Keratinocyte (primary cell): ENCODE data around the gene MANBA. TPM values are rescaled to one million over a fixed set of nuclear protein-coding genes. Genes with fewer than 3 reads are reported as not detected.

ENCODE experiments used
- DNase-seq: peaks from one replicate; pipeline ENCODE4 v3.0.0-alpha.2; 2011; ENCODE audit warnings: low read depth, missing footprints, low spot score
- FAIRE-seq: peaks from 2 replicates; lab custom pipeline; 2011; peaks lifted over from hg19 to GRCh38; lab: Jason Lieb, UNC
- H2AFZ ChIP-seq: 2 replicates; pipeline ENCODE4 v1.6.0; 2012; ENCODE audit warnings: low read length, control low read depth, inconsistent platforms; ENCODE audit not compliant: control insufficient read depth
- H3K27ac ChIP-seq: 2 replicates; pipeline ENCODE4 v1.5.1; 2011; ENCODE audit warnings: low read length; ENCODE audit not compliant: control insufficient read depth, insufficient read depth
- H3K27me3 ChIP-seq: 3 replicates; pipeline ENCODE4 v1.6.0; 2011; ENCODE audit warnings: low read length; ENCODE audit not compliant: control insufficient read depth, insufficient read depth; ENCODE audit errors: extremely low read depth
- H3K36me3 ChIP-seq, 2 experiments: 2 replicates in 1 of 2; 3 replicates in 1 of 2; pipeline ENCODE4 v1.5.1; 2011; ENCODE audit warnings: low read length in 2 of 2, mild to moderate bottlenecking in 1 of 2; ENCODE audit not compliant: control insufficient read depth in 2 of 2, insufficient read depth in 2 of 2; ENCODE audit errors: extremely low read depth in 1 of 2
- H3K4me1 ChIP-seq: 3 replicates; pipeline ENCODE4 v1.5.1; 2011; ENCODE audit warnings: low read length; ENCODE audit not compliant: control insufficient read depth, insufficient read depth; ENCODE audit errors: extremely low read depth
- H3K4me2 ChIP-seq: 3 replicates; pipeline ENCODE4 v1.6.0; 2011; ENCODE audit warnings: low read depth, low read length; ENCODE audit not compliant: control insufficient read depth, insufficient read depth; ENCODE audit errors: extremely low read depth
- H3K4me3 ChIP-seq, 3 experiments: fragments of 200-600 bp in 1 of 3; sonication (generic) in 1 of 3; 2 replicates in 2 of 3; 3 replicates in 1 of 3; pipeline ENCODE4 v1.5.1; 2011 to 2016; ENCODE audit warnings: low read length in 3 of 3, mild to moderate bottlenecking in 3 of 3, control low read depth in 2 of 3, inconsistent platforms in 1 of 3, low read depth in 1 of 3, mixed read lengths in 1 of 3, mixed run types in 1 of 3, moderate library complexity in 1 of 3; ENCODE audit not compliant: control insufficient read depth in 2 of 3, insufficient read depth in 2 of 3; ENCODE audit errors: extremely low read depth in 1 of 3
- H3K79me2 ChIP-seq: 2 replicates; pipeline ENCODE4 v1.6.0; 2012; ENCODE audit warnings: low read length; ENCODE audit not compliant: control insufficient read depth, insufficient read depth
- H3K9ac ChIP-seq: 3 replicates; pipeline ENCODE4 v1.6.0; 2011; ENCODE audit warnings: low read length; ENCODE audit not compliant: control insufficient read depth, insufficient read depth; ENCODE audit errors: extremely low read depth
- H3K9me1 ChIP-seq: 3 replicates; pipeline ENCODE4 v1.6.0; 2011; ENCODE audit warnings: low read length; ENCODE audit not compliant: control insufficient read depth, insufficient read depth; ENCODE audit errors: extremely low read depth
- H3K9me3 ChIP-seq: 2 replicates; pipeline ENCODE4 v1.5.1; 2012; ENCODE audit warnings: low read depth, low read length; ENCODE audit not compliant: control insufficient read depth
- H4K20me1 ChIP-seq: 3 replicates; pipeline ENCODE4 v1.6.0; 2011; ENCODE audit warnings: low read length; ENCODE audit not compliant: control insufficient read depth, insufficient read depth; ENCODE audit errors: extremely low read depth
- EZH2 ChIP-seq: IDR thresholded peaks from one replicate; pipeline ENCODE4 v1.6.1; 2012; ENCODE audit warnings: inconsistent platforms, mild to moderate bottlenecking, low read length, moderate library complexity
- dilution Hi-C: fragments of 300-500 bp; cut with MboI; formaldehyde crosslinking; loops from one replicate; pipeline ENCODE4 v1.7.0; 2020; ENCODE audit warnings: low sequenced_read_pairs; ENCODE audit not compliant: extremely low pct_ligation_motif_present
- polyA plus RNA-seq, 5 experiments: library from polyadenylated mRNA; depleted of rRNA in 3 of 5; stranded (reverse) in 3 of 5; stranded (forward) in 1 of 5; unstranded in 1 of 5; fragments of >200 nt; gene quantifications; 1 replicate in 1 of 5; 2 replicates in 3 of 5; 3 replicates in 1 of 5; pipeline versions ENCODE4 v1.2.1 to v1.2.3, GENCODE V29; 2011 to 2012; ENCODE audit warnings: missing spikeins in 2 of 5, low read depth in 1 of 5, low replicate concordance in 1 of 5
- small RNA-seq, 3 experiments: library from RNA; depleted of rRNA; stranded (forward); fragments of <200 nt; gene quantifications; one replicate each; pipeline ENCODE3, GENCODE V24; 2012; ENCODE audit warnings: low read depth in 3 of 3, low replicate concordance in 1 of 3; ENCODE audit not compliant: insufficient read length in 3 of 3
- TF ChIP-seq, protein P1 (sequence below), 3 experiments: IDR thresholded peaks in 1 of 3; conservative IDR thresholded peaks in 1 of 3; optimal IDR thresholded peaks in 1 of 3; 2 replicates in 2 of 3; 3 replicates in 1 of 3; pipeline versions ENCODE3 to v1.5.1; 2011; ENCODE audit warnings: low read length in 3 of 3, mild to moderate bottlenecking in 3 of 3, moderate library complexity in 2 of 3, control low read depth in 1 of 3, inconsistent platforms in 1 of 3; ENCODE audit not compliant: insufficient read depth in 2 of 3; ENCODE audit errors: extremely low read depth in 1 of 3

Gene MANBA
- polyA plus RNA-seq, 1 donor (not counting 4 experiments of a cell fraction or from before 2014, with no cell fraction given), result 9.3 TPM

DNA sequence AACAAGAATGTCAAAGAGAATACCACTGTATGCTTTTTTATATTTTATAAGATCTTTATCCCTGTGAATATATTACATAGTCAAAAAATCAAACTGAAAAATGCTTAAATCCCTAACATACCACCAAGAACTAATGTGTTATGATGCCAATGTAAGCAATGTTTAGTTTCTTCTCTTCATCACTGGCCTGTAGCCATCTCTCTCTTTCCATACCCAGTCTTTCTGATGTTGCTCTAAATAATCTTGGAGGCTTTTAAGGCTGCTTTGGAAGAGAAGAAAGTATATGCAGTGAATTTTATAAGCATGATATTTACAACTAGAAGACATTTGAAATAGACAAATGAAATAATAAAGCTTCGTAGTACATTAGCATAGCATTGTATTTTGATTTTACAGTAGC, 176.7 kb downstream of the MANBA start:
- dilution Hi-C loops, result no loop called here
- Histone ChIP-seq H2AFZ (no peak overlapping the region), H3K4me2 (no peak overlapping the region), H3K4me1 (peaks cover 19% of the 10 kb centered on the region), H3K27me3 (no peaks in the 10 kb centered on the region), H3K4me3 (no peak overlapping the region), H3K9me1 (no peaks in the 10 kb centered on the region), H3K79me2 (no peaks in the 10 kb centered on the region), H4K20me1 (no peaks in the 10 kb centered on the region), H3K9me3 (no peaks in the 10 kb centered on the region), H3K36me3 (peaks cover 5 to 18% of the 10 kb centered on the region in 2 experiments), H3K27ac (no peak overlapping the region), H3K9ac (no peak overlapping the region)
- TF ChIP-seq EZH2, result no peak
- TF ChIP-seq, protein P1, sequence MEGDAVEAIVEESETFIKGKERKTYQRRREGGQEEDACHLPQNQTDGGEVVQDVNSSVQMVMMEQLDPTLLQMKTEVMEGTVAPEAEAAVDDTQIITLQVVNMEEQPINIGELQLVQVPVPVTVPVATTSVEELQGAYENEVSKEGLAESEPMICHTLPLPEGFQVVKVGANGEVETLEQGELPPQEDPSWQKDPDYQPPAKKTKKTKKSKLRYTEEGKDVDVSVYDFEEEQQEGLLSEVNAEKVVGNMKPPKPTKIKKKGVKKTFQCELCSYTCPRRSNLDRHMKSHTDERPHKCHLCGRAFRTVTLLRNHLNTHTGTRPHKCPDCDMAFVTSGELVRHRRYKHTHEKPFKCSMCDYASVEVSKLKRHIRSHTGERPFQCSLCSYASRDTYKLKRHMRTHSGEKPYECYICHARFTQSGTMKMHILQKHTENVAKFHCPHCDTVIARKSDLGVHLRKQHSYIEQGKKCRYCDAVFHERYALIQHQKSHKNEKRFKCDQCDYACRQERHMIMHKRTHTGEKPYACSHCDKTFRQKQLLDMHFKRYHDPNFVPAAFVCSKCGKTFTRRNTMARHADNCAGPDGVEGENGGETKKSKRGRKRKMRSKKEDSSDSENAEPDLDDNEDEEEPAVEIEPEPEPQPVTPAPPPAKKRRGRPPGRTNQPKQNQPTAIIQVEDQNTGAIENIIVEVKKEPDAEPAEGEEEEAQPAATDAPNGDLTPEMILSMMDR (optimal IDR thresholded peaks at IDR 0.05 in 1 of 3, IDR thresholded peaks at IDR 0.05 in 1 of 3, conservative IDR thresholded peaks at IDR 0.05 in 1 of 3; ENCODE audit: extremely low read depth in 1 of 3, insufficient read depth in 2 of 3, low read length in 3 of 3), result no peak
- no peak for DNase-seq
- FAIRE-seq, result no peak

Small RNA genes within 50 kb of the gene (small RNA-seq; reads per million reads assigned to genes)
- gene AC018797.1, result 0 reads per million in 3 experiments

Other genes starting within 250 kb of the MANBA start
- 355 to 567 TPM (median 388 TPM) in 3 replicates for gene UBE2D3, start 66.6 kb upstream of the MANBA start, polyA plus RNA-seq
- 20.8 to 36.6 TPM (median 21.6 TPM) in 3 replicates for gene CISD2, start 108.0 kb upstream of the MANBA start, polyA plus RNA-seq